HG02970 (cell line): ENCODE data around the gene DSC1.
"Not testable (repeated sequence)": the region's sequence is repeated elsewhere in the genome, so short reads cannot be mapped to it uniquely, and the experiment has no call there.

Experiments used
- ATAC-seq: cut with Tn5 transposase; IDR thresholded peaks from one replicate; pipeline ENCODE4 v1.9.1; 2021; ENCODE audit warnings: mild to moderate bottlenecking, moderate library complexity, moderate number of reproducible peaks; ENCODE audit not compliant: unreplicated experiment, low FRiP score

The DSC1 gene

GRCh38 chr18:31176531-31176930 is 13.9 kb upstream of the DSC1 start:
- ATAC-seq: no peak

DNA sequence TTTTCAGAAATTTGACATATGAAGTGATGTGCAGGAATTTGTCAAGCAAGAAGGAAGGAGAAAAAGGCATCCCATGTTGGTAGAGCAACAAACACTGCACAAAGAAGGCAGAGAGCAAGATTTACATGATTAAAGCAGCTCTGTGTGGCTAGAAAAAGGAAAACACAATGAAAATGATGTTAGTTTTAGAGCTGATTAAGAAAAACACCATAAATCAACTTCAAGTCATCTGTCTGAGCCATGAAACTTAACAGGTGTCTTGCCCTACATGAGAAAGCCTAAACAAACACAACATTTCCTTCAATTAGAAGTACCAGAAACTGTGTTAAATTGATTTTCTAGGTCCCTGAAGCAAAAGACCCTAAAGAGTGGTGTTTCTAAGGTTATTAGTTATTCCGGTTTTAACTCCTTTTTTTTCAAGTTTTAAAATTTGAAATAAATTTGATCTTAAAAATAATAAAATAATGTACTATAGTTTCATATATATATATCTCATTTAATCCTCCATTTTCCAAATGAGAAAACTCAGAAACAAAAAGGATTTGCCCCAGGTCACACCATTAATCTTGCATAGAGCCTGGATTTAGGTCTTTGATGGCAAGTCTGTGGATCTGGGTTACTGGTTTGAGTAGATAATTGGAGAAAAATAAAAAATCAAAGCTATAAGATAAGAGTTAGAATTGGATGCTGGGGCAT is 8.6 kb upstream of the DSC1 start:
- no peak for ATAC-seq

- no peak for ATAC-seq
Measured at GRCh38 chr18:31170335-31170734, 7.7 kb upstream of the DSC1 start.

DNA sequence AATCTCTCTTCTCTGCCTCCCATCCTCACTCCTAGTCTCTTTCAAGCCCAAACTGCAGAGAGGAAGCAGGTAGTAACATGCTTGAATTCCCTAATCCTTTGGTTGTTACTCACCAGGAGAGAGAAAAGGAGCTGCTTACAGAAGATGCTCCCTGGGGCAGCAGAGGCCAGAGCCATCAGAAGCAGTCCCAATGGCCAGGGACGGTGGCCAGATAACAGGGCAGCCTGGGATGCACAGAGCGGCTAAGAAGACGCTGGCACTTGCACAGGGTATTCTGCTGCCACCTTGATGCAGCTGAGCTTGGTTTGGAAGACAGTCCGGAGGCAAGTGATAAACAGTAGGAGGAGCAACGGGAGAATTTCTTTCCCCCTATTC is 250 bp downstream of the DSC1 start:
- no peak for ATAC-seq

GRCh38 chr18:31161757-31162418 is 768 bp downstream of the DSC1 start:
- no peak for ATAC-seq

GRCh38 chr18:31156821-31157763 is 5.6 kb downstream of the DSC1 start:
- ATAC-seq: no peak

- ATAC-seq: no peak
Measured at GRCh38 chr18:31155498-31155897, 7.2 kb downstream of the DSC1 start.

- ATAC-seq: no peak
Measured at GRCh38 chr18:31154181-31154580, 8.5 kb downstream of the DSC1 start.

- no peak for ATAC-seq
Measured at GRCh38 chr18:31149351-31149750, 13.3 kb downstream of the DSC1 start.

- ATAC-seq: no peak
Measured at GRCh38 chr18:31148600-31148999, 14.1 kb downstream of the DSC1 start.

- no peak for ATAC-seq
Measured at GRCh38 chr18:31146809-31147208, 15.8 kb downstream of the DSC1 start.

GRCh38 chr18:31143025-31143424 is 19.6 kb downstream of the DSC1 start:
- ATAC-seq: no peak

DNA sequence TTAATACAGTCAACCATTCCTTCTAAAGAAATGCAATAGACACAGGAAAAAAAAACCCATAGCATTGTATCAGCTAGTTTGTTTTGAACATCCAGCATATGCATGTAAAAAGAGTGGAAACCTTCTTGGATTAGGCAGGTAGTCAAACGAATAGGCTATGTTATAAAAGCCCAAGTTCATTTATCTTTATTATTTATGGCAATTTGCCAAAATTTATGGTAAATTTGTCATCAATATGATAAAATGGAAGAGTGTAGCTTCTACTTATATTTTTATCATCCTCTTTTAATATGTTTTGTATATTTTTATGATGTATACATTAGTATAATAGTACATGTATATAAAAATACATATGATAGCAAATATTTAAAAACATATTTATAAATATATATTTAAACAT is 23.9 kb downstream of the DSC1 start:
- ATAC-seq: no peak

GRCh38 chr18:31134988-31135529 is 27.6 kb downstream of the DSC1 start:
- no peak for ATAC-seq

DNA sequence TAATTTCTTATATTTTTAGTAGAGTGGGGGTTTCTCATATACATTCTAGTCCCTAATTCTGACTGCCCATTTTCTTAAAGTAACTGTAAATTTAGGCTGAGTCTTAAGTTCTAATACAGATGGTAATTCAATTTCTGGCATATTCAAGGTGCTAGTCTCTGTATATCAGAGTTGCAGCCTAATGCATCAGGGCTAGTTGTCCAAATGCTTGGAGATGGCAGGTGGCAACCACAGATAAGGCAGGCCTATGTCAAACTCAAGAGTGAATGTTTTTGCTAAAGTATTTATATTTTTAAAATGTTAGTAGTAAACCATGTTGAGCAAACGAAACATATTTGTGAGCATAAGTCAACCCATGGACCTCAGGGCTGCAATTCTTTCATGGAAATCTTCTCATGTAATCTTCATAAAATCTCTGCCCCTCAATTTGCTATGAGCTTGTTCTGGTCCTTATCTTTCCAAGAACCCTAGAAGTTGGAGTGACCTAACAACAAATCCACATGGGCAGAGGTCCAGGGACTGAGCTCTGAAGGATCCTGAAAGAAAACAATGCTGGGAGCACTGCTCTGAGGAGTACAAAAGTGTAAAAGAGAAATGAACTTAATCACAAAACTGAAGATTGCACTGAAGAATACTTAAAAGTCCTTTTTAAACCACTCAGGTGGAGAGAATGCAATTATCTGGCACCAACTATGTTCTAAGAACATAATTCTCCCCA is 33.1 kb downstream of the DSC1 start:
- ATAC-seq: no peak

- no peak for ATAC-seq
Measured at GRCh38 chr18:31125878-31126277, 36.8 kb downstream of the DSC1 start.

- not testable (repeated sequence) for ATAC-seq
Measured at GRCh38 chr18:31123125-31123524, 39.5 kb downstream of the DSC1 start.

DNA sequence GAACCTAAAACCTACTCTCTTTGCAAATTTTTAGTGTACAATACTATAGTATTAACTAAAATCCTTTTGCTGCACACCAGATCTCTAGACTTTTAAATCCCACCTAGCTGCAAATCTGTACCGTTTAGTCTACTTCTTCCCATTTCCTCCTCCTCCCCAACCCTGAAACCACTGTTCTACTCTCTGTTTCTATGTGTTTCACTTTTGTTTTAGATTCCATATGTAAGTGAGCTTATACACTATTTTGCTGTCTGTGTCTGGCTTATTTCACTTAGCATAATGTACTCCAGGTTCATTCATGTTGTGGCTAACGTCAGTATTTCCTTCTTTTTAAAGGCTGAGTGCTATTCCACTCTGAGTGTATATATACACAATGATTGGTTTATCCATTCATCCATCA is 42.1 kb downstream of the DSC1 start:
- ATAC-seq: no peak

DNA sequence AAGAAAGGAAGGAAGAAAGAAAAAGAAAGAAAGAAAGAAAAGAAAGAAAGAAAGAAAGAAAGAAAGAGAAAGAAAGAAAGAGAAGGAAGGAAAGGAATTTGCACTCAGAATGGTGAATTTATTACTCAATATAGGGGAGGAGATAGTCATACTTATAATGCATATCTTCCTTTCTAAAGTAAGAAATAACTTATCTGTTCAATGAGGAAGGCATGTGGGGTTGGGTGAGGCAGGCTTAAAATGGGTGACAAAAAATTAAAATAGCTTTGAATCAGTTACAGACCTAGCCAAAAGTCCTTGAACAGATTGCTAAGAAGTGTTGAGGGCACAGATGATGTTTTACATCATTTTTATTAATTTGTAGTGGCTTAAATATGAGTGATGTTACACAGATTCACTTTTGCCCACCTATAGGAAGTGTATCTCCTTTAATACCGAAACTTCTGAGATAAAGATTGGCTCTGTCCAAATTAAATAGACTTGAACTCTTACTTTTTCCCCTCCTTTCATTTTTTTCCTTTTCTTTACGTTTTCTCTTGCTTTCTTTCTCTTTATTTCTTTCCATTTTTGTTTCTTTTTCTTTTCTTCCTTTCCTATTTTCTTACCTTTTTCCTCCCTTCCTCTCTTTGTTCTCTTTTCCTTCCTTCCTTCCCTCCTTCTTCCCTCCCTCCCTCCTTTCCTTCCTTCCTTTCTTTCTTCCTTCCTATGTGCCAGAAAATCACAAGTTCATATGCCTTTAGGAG is 45.6 kb downstream of the DSC1 start:
- ATAC-seq: no peak

DNA sequence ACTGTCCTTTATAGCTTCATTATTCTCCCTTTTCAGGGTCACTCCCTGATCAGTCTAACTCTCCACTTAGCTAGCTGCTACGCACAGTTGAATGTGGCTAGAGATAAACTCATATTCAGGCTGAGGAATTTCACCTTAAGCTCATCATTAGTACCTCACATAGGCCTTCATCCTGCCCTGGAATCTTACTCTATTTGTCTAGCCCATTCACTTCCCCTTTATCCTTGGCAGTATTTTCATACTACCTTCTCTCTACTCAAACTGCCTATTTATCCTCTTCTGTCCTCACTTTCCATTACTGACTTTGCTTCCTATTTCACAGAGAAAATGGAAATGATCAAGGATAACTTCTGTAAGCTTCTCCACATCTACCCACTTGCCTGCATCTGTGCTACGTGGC is 49.9 kb downstream of the DSC1 start:
- no peak for ATAC-seq
